Fibroblast of mammary gland (primary cell): ENCODE measurements around the gene PHF12.

Experiments used
- DNase-seq: peaks from one replicate; pipeline ENCODE4 v3.0.0-alpha.2; 2010; ENCODE audit warnings: low read depth
- H3K4me3 ChIP-seq: 2 replicates; pipeline ENCODE4 v1.5.1; 2011; ENCODE audit warnings: low read depth, mild to moderate bottlenecking, low read length, moderate library complexity; ENCODE audit not compliant: control insufficient read depth
- CTCF ChIP-seq: conservative IDR thresholded peaks from 2 replicates; pipeline ENCODE4 v1.5.1; 2011; ENCODE audit warnings: low read depth, low read length, inconsistent platforms; ENCODE audit not compliant: control insufficient read depth, insufficient read depth

PHF12 gene

DNA sequence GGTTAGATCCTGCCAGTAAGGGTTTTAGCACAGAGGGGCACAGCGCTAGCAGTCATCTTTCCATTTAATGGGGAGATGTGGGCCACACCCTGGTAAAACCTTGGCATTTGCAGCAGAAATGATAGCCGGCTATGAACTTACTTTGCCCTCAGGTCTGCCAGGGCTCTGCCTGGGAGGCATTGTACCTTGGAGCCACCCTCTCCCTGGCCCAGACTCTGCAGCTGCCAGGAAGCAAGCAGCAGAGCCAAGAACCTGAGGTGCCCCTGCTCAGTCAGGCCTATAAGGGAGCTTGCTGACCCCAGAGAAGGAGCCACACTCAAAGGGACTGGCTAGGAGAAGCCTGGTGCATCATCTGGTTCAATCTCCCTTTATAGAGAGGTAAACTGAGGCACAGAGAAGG, 23.7 kb upstream of the PHF12 start:
- H3K4me3 ChIP-seq: no peak overlapping the region
- no peak for TF ChIP-seq CTCF
- DNase-seq: no peak

- no peak for DNase-seq
- no peak for TF ChIP-seq CTCF
- H3K4me3 ChIP-seq: no peak overlapping the region
Measured at GRCh38 chr17:28974451-28974850, 23.1 kb upstream of the PHF12 start.

DNA sequence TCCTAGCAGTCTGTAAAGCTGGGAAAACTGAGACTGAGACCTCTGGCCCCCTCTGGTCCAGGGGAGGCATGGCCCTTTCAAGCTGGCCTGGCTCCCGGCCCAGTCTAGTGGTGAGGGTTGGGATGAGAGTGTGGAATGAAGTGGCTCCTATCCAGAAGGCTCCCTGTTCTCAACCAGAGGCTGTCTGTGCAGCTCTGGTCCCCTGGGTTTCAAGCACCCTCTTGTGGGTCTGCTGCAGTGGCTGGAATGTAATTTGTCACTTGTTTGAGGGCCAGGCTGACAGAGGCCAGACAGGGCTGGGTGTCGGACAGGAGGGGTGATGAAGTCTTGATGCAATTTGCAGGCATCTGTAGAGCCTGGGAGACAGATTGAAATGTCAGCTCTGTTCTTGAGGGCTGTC, 22.1 kb upstream of the PHF12 start:
- no peak for TF ChIP-seq CTCF
- no peak overlapping the region for H3K4me3 ChIP-seq
- DNase-seq: peak; percentile 41

GRCh38 chr17:28972437-28972836, 21.1 kb upstream of the PHF12 start:
- no peak for DNase-seq
- H3K4me3 ChIP-seq: no peak overlapping the region
- TF ChIP-seq CTCF: no peak

GRCh38 chr17:28970879-28971278, 19.6 kb upstream of the PHF12 start:
- H3K4me3 ChIP-seq: no peak overlapping the region
- no peak for DNase-seq
- TF ChIP-seq CTCF: no peak

DNA sequence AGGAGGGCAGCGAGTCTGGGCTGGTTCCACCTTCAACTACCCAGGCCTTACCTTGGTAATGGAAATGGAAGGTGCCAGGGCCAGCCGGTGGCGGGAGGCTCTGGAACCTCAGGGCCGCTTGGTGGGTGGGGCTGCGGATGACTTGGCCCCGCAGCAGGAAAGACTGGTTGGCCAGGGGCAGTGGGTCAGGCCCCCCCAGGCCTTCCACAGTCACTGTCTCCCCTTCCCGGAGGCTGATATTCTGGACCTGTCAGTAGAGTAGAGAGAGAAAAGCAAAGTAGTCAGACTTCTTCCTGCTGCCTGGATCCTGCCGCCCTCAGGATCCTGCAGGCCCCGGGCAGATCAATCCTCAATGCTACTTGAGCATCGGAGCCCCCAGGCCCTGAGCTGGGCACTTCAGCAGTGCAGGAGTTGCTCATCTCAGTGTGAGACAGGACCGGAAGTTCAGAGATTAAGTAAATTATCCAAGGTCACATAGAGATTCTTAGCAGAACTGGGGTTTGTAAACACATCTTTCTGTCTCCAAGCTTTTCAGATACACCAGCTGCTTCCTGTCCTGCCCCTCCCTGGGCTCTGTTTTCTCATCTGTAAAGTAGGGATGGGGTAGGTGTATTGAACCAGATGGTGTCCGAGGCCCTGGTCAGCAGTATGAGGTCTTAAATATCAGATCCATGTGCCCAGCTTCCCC, 18.5 kb upstream of the PHF12 start:
- DNase-seq: no peak

More for the DNA sequence above, 18.5 kb upstream of the PHF12 start:
- H3K4me3 ChIP-seq: no peak overlapping the region
- no peak for TF ChIP-seq CTCF
